Caco-2 (cell line): ENCODE data around the gene CAVIN4. TPM values are rescaled to one million over a fixed set of nuclear protein-coding genes. Genes with fewer than 3 reads are reported as not detected.

ENCODE experiments used
- BruUV-seq: library from RNA; stranded (reverse); fragments of 400-500 nt; replicated peaks from 2 replicates; lab custom pipeline; 2021; lab: Mats Ljungman, UMichigan
- CTCF ChIA-PET: fragments of 300-600 bp; sonication (Branson Sonifier 250); formaldehyde crosslinking; loops from one replicate; lab custom pipeline; 2022; ENCODE audit warnings: antibody characterized with exemption; lab: Charles Lee
- POLR2A ChIA-PET: fragments of 300-600 bp; sonication (Branson Sonifier 250); formaldehyde crosslinking; loops from one replicate; lab custom pipeline; 2022; ENCODE audit warnings: antibody characterized with exemption; lab: Charles Lee
- DNase-seq, 2 experiments: peaks; one replicate each; pipeline versions ENCODE4 v3.0.0 to v3.0.0-alpha.2; 2020 to 2022
- H3K27me3 ChIP-seq: replicated peaks from 2 replicates; pipeline ENCODE4 v1.6.0; 2011; ENCODE audit warnings: low read length; ENCODE audit not compliant: control insufficient read depth, insufficient read depth
- H3K36me3 ChIP-seq: 2 replicates; pipeline ENCODE4 v1.5.1; 2011; ENCODE audit warnings: low read length; ENCODE audit not compliant: control insufficient read depth, insufficient read depth
- H3K4me1 ChIP-seq: fragments of 250-450 bp; sonication (Bioruptor Pico); 2 replicates; pipeline ENCODE4 v1.5.1; 2020; ENCODE audit warnings: mild to moderate bottlenecking
- H3K4me3 ChIP-seq: 2 replicates; pipeline ENCODE4 v1.5.1; 2011; ENCODE audit warnings: low read depth, mild to moderate bottlenecking, control low read depth, low read length
- H3K9me3 ChIP-seq: fragments of 250-450 bp; sonication (Bioruptor Pico); 2 replicates; pipeline ENCODE4 v1.5.1; 2020; ENCODE audit warnings: mild to moderate bottlenecking, moderate library complexity
- H3K27ac Mint-ChIP-seq: one replicate; pipeline ENCODE4 v1.8.0; 2022; ENCODE audit warnings: mixed read lengths; ENCODE audit not compliant: unreplicated experiment
- H3K27me3 Mint-ChIP-seq: one replicate; pipeline ENCODE4 v1.8.0; 2022; ENCODE audit warnings: mixed read lengths; ENCODE audit not compliant: insufficient read depth, unreplicated experiment
- H3K36me3 Mint-ChIP-seq: one replicate; pipeline ENCODE4 v1.8.0; 2022; ENCODE audit warnings: mild to moderate bottlenecking, mixed read lengths; ENCODE audit not compliant: insufficient read depth, unreplicated experiment
- H3K4me1 Mint-ChIP-seq: one replicate; pipeline ENCODE4 v1.8.0; 2022; ENCODE audit warnings: low read depth, mixed read lengths; ENCODE audit not compliant: unreplicated experiment
- H3K4me3 Mint-ChIP-seq: one replicate; pipeline ENCODE4 v1.8.0; 2022; ENCODE audit warnings: mild to moderate bottlenecking, moderate library complexity, mixed read lengths; ENCODE audit not compliant: unreplicated experiment
- H3K9me3 Mint-ChIP-seq: one replicate; pipeline ENCODE4 v1.8.0; 2022; ENCODE audit warnings: mixed read lengths; ENCODE audit not compliant: unreplicated experiment
- CTCF ChIP-seq, 2 experiments: fragments of 200-600 bp in 1 of 2; IDR thresholded peaks; 1 replicate in 1 of 2; 2 replicates in 1 of 2; pipeline versions ENCODE4 v1.5.1 to v1.8.0; 2011 to 2022; ENCODE audit warnings: antibody characterized with exemption in 1 of 2, control low read depth in 1 of 2, inconsistent platforms in 1 of 2, low read depth in 1 of 2, low read length in 1 of 2, mild to moderate bottlenecking in 1 of 2, moderate library complexity in 1 of 2; ENCODE audit not compliant: insufficient read depth in 1 of 2, severe bottlenecking in 1 of 2, unreplicated experiment in 1 of 2
- intact Hi-C: fragments of 100-400 bp; cut with micrococcal nuclease; formaldehyde crosslinking; loops from one replicate; pipeline ENCODE4 v1.10.0; 2022; ENCODE audit not compliant: unreplicated experiment
- total RNA-seq: library from RNA; stranded (reverse); gene quantifications from 2 replicates; pipeline ENCODE4 v1.2.3, GENCODE V29; 2022

CAVIN4 gene
- total RNA-seq, 1 experiment from 2014 or later: 1.5 TPM

- no TSS peak for BruUV-seq
- Mint-ChIP-seq H3K4me3 (no peak overlapping the region), H3K27me3 (no peaks in the 10 kb centered on the region), H3K9me3 (no peaks in the 10 kb centered on the region), H3K36me3 (no peaks in the 10 kb centered on the region), H3K4me1 (no peaks in the 10 kb centered on the region), H3K27ac (no peak overlapping the region)
- CTCF ChIA-PET: no interaction called here
- DNase-seq: no peak
- no peak for TF ChIP-seq CTCF (IDR thresholded peaks at IDR 0.05; ENCODE audit: insufficient read depth in 1 of 2, low read depth in 1 of 2, low read length in 1 of 2, severe bottlenecking in 1 of 2, unreplicated experiment in 1 of 2)
- H3K9me3 ChIP-seq: no peaks in the 10 kb centered on the region
- intact Hi-C loops: no loop called here
- H3K4me3 ChIP-seq: no peak overlapping the region
- POLR2A ChIA-PET: no interaction called here
- no peaks in the 10 kb centered on the region for H3K4me1 ChIP-seq
- no peaks in the 10 kb centered on the region for H3K27me3 ChIP-seq
- no peaks in the 10 kb centered on the region for H3K36me3 ChIP-seq
These were observed 11.7 kb downstream of the CAVIN4 start for GRCh38 chr9:100589582-100589981.

- Histone ChIP-seq H3K4me1 (no peaks in the 10 kb centered on the region), H3K9me3 (no peaks in the 10 kb centered on the region), H3K27me3 (no peaks in the 10 kb centered on the region), H3K36me3 (no peaks in the 10 kb centered on the region), H3K4me3 (no peak overlapping the region)
- Mint-ChIP-seq H3K4me1 (no peaks in the 10 kb centered on the region), H3K27ac (no peak overlapping the region), H3K27me3 (no peaks in the 10 kb centered on the region), H3K4me3 (no peak overlapping the region), H3K36me3 (peaks cover 4% of the 10 kb centered on the region), H3K9me3 (no peaks in the 10 kb centered on the region)
- intact Hi-C loops: loop anchor here (10.0 kb wide), 1 partner anchor 1406 kb away; no protein-coding TSS in a partner anchor
- no peak for TF ChIP-seq CTCF (IDR thresholded peaks at IDR 0.05; ENCODE audit: insufficient read depth in 1 of 2, low read depth in 1 of 2, low read length in 1 of 2, severe bottlenecking in 1 of 2, unreplicated experiment in 1 of 2)
- no peak for DNase-seq
- CTCF ChIA-PET: no interaction called here
- BruUV-seq: no TSS peak
- POLR2A ChIA-PET: no interaction called here
These were observed 12.6 kb downstream of the CAVIN4 start for GRCh38 chr9:100590481-100590880.

- TF ChIP-seq CTCF (IDR thresholded peaks at IDR 0.05; ENCODE audit: insufficient read depth in 1 of 2, low read depth in 1 of 2, low read length in 1 of 2, severe bottlenecking in 1 of 2, unreplicated experiment in 1 of 2): no peak
- H3K36me3 Mint-ChIP-seq: peaks cover 4% of the 10 kb centered on the region
- ChIA-PET POLR2A (no interaction called here), CTCF (no interaction called here)
- no peaks in the 10 kb centered on the region for H3K36me3 ChIP-seq
- BruUV-seq: no TSS peak
- H3K27me3 Mint-ChIP-seq: no peaks in the 10 kb centered on the region
- H3K9me3 Mint-ChIP-seq: no peaks in the 10 kb centered on the region
- no peaks in the 10 kb centered on the region for H3K4me1 ChIP-seq
- no peaks in the 10 kb centered on the region for H3K27me3 ChIP-seq
- no peak overlapping the region for H3K4me3 Mint-ChIP-seq
- no peaks in the 10 kb centered on the region for H3K9me3 ChIP-seq
- H3K4me1 Mint-ChIP-seq: no peaks in the 10 kb centered on the region
- no peak overlapping the region for H3K27ac Mint-ChIP-seq
- intact Hi-C loops: loop anchor here (10.0 kb wide), 1 partner anchor 1406 kb away; no protein-coding TSS in a partner anchor
- no peak overlapping the region for H3K4me3 ChIP-seq
- DNase-seq: no peak
These were observed 13.3 kb downstream of the CAVIN4 start for GRCh38 chr9:100591139-100591538.
